22Rv1 (cell line): ENCODE results near the gene ALDH1L1.

Experiments
- CTCF ChIP-seq: fragments of 450-650 bp; IDR thresholded peaks from 2 replicates; pipeline ENCODE4 v1.5.1; 2017; ENCODE audit warnings: mild to moderate bottlenecking
- ZFX ChIP-seq: fragments of 450-650 bp; IDR thresholded peaks from 2 replicates; pipeline ENCODE4 v1.6.1; 2017; ENCODE audit warnings: antibody characterized with exemption, borderline replicate concordance

- TF ChIP-seq CTCF = no peak
- no peak for TF ChIP-seq ZFX
Observed at GRCh38 chr3:126054870-126055269, 125.5 kb downstream of the ALDH1L1 start.
